H7 (cell line): ENCODE results near the gene MARCHF6. TPM values are rescaled to one million over a fixed set of nuclear protein-coding genes. Genes with fewer than 3 reads are reported as not detected.
A peak's percentile ranks its signal among the peaks of the same experiment; 100 is the strongest.
"Not testable (repeated sequence)": the region's sequence is repeated elsewhere in the genome, so short reads cannot be mapped to it uniquely, and the experiment has no call there.

Experiments
- DNase-seq: peaks from one replicate; pipeline ENCODE4 v3.0.0; 2012
- H3K27me3 ChIP-seq: 2 replicates; pipeline ENCODE4 v1.6.0; 2011; ENCODE audit warnings: mild to moderate bottlenecking, low read length; ENCODE audit not compliant: control insufficient read depth, insufficient read depth
- H3K36me3 ChIP-seq: replicated peaks from 2 replicates; pipeline ENCODE4 v1.5.1; 2011; ENCODE audit warnings: low read length; ENCODE audit not compliant: control insufficient read depth, insufficient read depth
- H3K4me3 ChIP-seq: 2 replicates; pipeline ENCODE4 v1.5.1; 2011; ENCODE audit warnings: low read depth, mild to moderate bottlenecking, control low read depth, low read length, moderate library complexity; ENCODE audit not compliant: insufficient read depth
- total RNA-seq: library from RNA; depleted of rRNA; stranded (reverse); fragments of >200 nt; shearing (Covaris generic); gene quantifications from 2 replicates; pipeline ENCODE4 v1.2.3, GENCODE V29; 2014

MARCHF6 gene
- total RNA-seq, 1 experiment from 2014 or later: 38.0 TPM

DNA sequence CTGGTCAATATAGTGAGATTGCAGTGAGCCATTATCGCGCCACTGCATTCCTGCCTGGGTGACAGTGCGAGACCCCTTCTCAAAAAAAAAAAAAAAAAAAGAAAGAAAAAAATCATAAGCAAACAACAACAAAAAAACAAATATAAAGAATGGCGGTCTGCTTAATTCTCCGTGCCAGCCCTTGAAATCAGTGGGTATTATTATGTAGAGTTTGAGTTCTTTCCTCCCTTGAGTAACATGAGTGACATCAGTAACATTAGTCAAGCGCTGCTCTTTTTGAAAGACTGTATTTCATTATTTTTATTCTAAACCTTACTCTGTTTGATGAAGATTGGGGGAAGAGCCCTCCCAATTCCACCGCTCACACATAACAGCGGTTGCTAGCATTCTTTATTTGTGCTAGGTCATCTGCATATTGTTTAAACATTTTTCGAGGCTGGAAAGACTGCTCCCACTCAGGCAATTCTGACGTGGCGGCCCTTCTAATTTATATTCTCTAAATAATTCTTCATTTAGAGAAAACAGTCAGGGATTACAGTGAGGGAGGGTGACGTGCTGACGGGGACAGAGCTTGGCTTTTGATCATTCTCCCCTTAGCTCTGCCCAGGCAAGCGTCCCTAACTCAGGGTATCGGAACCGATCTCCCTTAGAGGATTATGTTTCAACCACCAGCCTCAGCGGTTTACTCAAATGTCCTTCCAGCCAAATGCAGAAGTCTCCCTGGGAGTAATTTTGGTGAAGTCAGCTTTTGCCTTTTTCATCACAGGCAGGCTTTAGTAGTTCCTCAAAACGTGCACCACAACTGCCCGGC, 860 bp upstream of the MARCHF6 start:
- DNase-seq: no peak
- H3K36me3 ChIP-seq: no peaks in the 10 kb centered on the region
- H3K4me3 ChIP-seq: peak overlapping the region; percentile 82
- H3K27me3 ChIP-seq: no peaks in the 10 kb centered on the region

DNA sequence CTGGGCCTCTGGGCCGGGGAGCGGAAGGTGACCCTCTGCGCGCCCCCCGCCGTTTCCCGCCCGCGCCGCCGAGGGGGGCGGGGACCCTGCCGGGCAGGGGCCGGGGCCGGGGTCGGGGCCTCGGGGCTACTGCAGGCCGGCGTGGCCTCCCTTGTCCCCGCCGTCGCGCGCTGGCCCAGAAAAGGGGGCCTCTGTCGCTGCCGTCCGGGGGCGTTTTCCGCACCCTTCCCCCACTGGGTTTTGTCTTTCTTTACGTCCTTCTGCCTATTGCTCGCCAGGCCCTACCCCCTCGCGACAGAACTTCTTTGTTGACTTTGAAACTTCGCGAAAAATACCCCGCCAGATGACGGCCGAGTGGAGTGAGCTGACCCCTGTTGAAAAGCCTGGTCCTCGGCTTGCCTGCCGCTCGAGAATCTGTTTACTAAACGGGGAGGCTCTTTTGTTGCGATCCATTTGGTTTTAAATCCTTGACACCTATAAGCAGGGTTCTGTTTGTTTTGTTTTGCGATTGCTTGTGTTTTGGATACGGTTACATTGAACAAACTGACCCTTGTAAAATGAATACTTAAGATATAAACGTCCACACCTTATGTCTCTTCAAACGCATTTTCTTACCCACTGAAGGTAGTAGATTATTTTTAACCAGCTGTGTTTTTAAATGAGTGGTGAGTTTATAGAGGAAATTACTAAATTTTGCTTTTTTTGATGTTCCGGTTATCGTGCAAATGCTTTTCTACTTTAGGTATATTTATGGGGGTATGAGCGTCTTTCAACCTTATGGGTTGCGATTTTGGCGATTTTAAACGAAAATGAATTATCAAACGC, 765 bp downstream of the MARCHF6 start:
- DNase-seq: peak; percentile 66
- H3K36me3 ChIP-seq: no peaks in the 10 kb centered on the region
- H3K27me3 ChIP-seq: no peaks in the 10 kb centered on the region
- peak overlapping the region; percentile 82 for H3K4me3 ChIP-seq

DNA sequence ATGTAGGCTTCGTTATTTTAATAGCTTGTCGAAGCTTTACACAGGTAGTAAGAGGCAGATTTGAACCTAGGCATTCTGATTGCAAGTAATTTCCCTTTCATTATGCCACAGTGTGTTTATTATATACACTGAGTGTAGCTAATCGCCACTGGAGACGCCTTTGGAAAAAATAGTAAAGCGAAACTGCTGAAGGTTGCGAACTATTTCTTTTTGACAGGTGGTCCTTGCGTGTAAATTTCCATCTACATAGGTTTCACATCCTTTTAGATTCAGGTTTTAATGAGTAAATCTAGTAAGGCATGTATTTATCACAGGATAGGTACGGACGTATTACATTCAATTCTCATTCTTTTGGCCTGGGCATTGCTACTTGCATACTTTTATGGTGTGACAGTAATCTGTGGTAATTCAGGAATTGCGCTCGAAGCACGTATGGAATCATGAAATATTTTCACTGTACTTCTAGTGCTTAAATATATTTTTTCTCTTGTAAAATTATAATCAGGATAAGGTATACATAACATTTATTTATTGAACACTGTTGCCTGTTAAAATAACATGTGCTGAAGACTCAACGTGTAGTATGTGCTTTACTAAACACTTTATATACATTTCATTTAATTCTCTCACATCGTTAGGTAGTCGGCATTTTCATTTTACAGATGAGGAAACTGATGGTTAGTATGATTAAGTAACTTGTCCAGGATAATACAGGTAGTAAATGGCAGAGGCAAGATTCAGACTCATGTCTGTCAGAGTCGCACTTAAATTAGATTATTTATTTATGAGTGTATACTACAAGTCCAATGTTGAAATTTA, 1.8 kb downstream of the MARCHF6 start:
- no peaks in the 10 kb centered on the region for H3K27me3 ChIP-seq
- peak overlapping the region; percentile 82; the same call in 1 of the 2 replicates for H3K4me3 ChIP-seq
- H3K36me3 ChIP-seq: no peaks in the 10 kb centered on the region
- DNase-seq: no peak

DNA sequence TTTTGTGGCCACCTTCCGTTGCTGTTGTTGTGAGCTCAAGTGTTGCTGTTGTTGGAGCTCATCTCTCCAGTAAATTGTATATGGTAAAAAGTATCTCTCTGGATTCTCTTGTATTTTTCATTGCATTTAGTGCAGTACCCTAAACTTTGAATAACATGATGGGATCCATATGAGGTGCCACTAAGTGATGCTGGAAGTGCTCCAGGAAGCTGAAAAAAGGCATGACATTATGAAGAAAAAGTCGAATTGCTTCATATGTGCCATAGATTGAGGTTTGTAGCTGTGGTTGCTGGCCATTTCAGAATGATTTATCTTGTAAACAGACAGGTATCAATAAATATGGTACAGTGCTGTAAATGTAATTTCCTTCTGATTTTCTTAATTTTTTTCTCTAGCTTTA, 5.5 kb downstream of the MARCHF6 start:
- Histone ChIP-seq H3K27me3 (no peaks in the 10 kb centered on the region), H3K36me3 (no peaks in the 10 kb centered on the region), H3K4me3 (no peak overlapping the region)
- no peak for DNase-seq

DNA sequence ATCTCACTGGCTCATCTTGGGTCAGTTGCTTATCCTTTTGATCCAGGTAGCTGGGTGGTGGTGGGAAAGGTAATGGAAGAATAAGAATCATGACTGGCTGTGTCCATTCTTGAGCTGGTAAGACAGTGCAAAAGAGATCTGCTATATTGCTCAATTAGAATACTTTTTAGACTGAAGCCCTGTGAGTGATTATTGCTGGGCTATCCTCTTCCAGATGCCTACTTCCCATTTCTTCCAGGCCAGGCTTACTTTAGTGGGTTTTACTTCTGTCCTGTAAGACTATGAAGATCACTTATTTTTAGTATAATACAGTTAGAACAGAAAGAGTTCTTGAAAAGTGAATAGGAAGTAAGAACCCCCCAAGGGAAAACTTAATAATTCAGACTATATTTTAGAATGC, 7.2 kb downstream of the MARCHF6 start:
- Histone ChIP-seq H3K36me3 (no peaks in the 10 kb centered on the region), H3K27me3 (no peaks in the 10 kb centered on the region), H3K4me3 (no peak overlapping the region)
- no peak for DNase-seq

DNA sequence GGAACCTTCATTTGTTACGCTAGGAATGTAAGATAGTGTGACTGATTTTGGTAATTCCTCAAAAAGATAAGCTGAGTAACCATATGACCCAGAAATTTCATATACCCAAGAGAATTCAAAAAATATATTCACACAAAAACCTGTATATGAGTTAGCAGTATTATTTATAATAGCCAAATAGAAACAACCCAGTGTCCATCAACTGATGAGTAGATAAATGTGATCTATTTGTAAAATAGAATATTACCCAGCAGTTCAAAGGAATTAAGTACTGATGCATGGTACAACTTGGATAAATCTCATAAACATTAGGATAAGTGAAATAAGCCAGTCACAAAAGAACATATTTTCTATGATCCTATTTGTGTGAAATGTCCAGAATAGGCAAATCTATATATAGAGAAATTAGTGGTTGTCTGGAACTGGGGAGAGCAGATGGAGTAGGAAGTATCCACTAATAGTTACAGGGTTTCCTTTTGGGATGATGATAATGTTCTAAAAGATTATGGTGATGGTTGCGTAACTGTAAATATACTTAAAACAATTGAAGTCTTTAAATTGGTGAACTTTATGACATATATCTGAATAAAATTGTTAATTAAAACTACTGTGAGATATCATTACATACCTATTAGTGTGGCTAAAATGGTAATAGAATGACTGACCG, 10.2 kb downstream of the MARCHF6 start:
- H3K36me3 ChIP-seq: no peaks in the 10 kb centered on the region
- no peak for DNase-seq
- no peaks in the 10 kb centered on the region for H3K27me3 ChIP-seq
- no peak overlapping the region for H3K4me3 ChIP-seq

DNA sequence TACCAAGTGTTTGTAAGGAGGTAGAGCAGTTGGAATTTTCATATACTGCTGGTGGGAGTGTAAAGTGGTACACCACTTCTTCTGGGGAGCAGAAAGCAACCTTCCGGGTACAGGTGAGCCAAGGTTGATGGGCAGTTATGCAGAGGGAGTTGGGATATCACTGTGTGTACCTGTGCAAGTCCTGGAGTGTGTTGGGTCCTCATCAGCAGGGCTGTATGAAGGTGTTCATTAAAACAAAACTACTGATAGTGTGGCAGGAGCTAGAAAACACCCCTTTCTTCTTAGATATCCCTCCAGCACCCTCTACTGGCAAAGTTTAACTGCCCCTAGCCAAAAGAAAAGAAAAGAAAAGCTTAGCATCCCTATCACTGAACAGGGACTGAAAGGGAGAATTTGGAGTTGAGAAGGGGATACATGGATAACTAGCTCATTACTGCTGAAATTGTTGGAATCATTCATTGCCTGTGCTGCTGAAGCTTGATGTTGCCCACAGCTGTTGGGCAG, 10.7 kb downstream of the MARCHF6 start:
- DNase-seq: no peak
- no peaks in the 10 kb centered on the region for H3K27me3 ChIP-seq
- no peak overlapping the region for H3K4me3 ChIP-seq
- no peaks in the 10 kb centered on the region for H3K36me3 ChIP-seq

DNA sequence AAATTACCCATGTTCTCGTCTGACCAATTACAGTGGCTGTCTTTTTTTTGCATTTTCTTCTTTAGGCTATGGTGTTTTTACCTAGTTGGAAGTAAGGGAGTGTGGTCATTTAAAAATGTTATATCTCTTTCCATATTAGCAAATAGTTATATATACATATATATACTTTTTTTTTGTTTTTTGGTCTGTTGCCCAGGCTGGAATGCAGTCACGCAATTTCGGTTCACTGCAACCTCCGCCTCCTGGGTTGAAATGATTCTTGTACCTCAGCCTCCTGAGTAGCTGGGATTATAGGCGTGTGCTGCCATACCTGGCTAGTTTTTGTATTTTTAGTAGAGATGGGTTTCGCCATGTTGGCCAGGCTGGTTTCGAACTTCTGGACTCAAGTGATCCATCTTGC, 12.3 kb downstream of the MARCHF6 start:
- Histone ChIP-seq H3K27me3 (no peaks in the 10 kb centered on the region), H3K36me3 (no peaks in the 10 kb centered on the region), H3K4me3 (no peak overlapping the region)
- no peak for DNase-seq

DNA sequence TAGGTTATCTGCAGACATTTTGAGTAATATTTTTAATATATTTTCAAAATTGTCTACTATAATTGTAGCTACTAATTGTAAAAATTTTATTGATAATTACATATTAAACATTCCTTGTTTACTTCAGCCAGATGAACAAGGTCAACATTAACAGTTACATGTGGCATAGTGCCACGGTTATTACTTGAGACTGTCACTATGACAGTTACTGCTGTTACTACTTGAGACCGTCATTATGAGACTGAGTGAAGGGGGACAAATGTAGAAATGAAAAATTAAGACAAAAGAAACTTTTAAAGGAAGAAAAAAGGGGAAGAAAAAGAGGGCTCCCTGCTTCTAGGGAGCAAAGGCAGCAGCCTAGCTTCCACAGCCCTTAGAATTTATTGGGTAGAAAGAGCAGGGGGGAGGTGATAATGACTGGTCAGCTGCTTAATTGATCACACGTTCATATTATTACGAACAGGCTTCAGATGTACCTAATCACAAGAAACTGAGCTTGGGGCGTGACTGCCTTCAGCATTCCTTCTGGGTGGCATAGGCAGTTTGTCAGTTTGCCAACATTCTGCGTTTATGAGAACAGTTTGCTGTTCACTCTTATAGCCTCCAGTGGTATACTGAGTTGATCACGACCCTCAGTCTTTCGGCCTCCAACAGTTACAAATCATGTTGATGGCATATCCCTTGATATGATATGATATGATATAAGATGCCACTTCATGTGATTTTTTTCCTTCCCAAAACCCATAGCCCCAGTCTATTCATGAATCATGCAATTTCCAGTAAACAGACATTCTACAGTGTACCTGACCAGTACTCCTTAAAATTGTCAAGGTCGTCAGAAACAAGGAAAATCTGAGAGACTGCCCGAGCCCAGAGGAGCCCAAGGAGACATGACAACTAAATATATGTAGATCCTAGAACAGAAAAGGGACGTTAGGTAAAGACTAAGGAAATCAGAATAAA, 13.1 kb downstream of the MARCHF6 start:
- no peaks in the 10 kb centered on the region for H3K36me3 ChIP-seq
- no peak overlapping the region for H3K4me3 ChIP-seq
- no peaks in the 10 kb centered on the region for H3K27me3 ChIP-seq
- DNase-seq: no peak

DNA sequence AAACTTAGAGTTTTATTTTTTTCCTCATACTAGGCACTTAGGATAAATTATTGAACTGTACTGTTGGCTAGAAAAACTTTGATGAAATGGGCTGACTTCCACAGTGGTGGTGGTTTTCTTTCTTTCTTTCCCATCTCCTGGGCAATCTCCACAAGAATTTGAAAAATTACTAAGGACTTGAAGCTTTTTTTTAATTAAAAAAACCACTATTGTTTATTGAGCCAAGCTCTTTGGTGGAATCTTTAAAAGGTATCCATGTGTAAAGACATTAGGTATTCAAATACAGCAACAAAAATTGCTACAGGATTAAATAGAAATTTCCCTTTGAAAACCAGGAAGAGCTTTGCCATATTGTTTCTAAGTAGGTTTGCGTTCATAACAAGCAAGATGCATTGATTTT, 14.1 kb downstream of the MARCHF6 start:
- H3K36me3 ChIP-seq: no peaks in the 10 kb centered on the region
- no peaks in the 10 kb centered on the region for H3K27me3 ChIP-seq
- H3K4me3 ChIP-seq: no peak overlapping the region
- no peak for DNase-seq

DNA sequence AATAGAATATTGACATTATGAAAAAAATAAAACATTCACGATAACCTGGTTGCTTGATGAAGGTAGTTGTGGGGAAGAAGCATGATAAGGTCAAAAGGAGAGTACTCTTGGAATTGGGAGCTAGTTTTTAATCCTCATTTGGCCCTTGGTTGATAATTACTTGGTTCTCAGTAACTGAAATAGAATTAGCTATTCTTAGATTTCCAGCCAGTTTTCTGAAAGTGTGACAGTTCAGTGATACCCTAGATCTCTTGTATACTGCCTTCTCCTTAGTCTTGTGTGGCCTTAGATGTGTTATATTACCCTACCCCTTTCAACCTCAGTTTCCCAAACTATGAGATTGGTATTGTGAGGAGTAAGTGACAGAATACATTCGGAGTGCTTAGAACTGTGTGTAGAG, 17.4 kb downstream of the MARCHF6 start:
- Histone ChIP-seq H3K27me3 (no peaks in the 10 kb centered on the region), H3K4me3 (no peak overlapping the region), H3K36me3 (no peaks in the 10 kb centered on the region)
- DNase-seq: no peak

DNA sequence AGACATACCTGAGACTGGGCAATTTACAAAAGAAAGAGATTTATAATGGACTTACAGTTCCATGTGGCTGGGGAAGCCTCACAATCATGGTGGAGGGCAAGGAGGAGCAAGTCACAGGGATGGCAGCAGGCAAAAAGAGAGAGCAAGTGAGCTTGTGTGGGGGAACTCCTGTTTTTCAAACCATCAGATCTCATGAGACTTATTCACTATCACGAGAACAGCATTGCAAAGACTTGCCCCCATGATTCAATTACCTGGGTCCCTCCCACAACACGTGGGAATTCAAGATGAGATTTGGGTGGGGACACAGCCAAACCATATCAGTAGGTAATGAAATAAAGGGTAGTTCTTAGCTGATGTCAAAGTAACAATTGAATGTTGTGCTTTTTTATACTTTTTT, 17.9 kb downstream of the MARCHF6 start:
- not testable (repeated sequence) for H3K4me3 ChIP-seq, H3K36me3 ChIP-seq, H3K27me3 ChIP-seq, DNase-seq
